GM19468 (cell line): ENCODE measurements around the gene KLF13.

ENCODE experiments used
- ATAC-seq: cut with Tn5 transposase; IDR thresholded peaks from one replicate; pipeline ENCODE4 v1.9.1; 2021; ENCODE audit warnings: mild to moderate bottlenecking, moderate library complexity, moderate number of reproducible peaks; ENCODE audit not compliant: unreplicated experiment; ENCODE audit errors: extremely low read depth

Gene KLF13

GRCh38 chr15:31427411-31427810 lies 100.8 kb downstream of the KLF13 start:
- ATAC-seq = no peak
